GM12864 (cell line): Measurements from ENCODE around the gene PIP4K2B.

Experiments
- DNase-seq: peaks from one replicate; pipeline ENCODE4 v3.0.0-alpha.2; 2011; ENCODE audit warnings: low read depth
- H3K4me3 ChIP-seq: 2 replicates; pipeline ENCODE4 v1.5.1; 2011; ENCODE audit warnings: mild to moderate bottlenecking, low read depth, low read length, control low read depth
- TF ChIP-seq, protein P1 (sequence below): IDR thresholded peaks from 2 replicates; pipeline ENCODE4 v1.5.1; 2011; ENCODE audit warnings: low read depth, mild to moderate bottlenecking, moderate library complexity, low read length, control low read depth, inconsistent platforms; ENCODE audit errors: missing control alignments

PIP4K2B gene

DNA sequence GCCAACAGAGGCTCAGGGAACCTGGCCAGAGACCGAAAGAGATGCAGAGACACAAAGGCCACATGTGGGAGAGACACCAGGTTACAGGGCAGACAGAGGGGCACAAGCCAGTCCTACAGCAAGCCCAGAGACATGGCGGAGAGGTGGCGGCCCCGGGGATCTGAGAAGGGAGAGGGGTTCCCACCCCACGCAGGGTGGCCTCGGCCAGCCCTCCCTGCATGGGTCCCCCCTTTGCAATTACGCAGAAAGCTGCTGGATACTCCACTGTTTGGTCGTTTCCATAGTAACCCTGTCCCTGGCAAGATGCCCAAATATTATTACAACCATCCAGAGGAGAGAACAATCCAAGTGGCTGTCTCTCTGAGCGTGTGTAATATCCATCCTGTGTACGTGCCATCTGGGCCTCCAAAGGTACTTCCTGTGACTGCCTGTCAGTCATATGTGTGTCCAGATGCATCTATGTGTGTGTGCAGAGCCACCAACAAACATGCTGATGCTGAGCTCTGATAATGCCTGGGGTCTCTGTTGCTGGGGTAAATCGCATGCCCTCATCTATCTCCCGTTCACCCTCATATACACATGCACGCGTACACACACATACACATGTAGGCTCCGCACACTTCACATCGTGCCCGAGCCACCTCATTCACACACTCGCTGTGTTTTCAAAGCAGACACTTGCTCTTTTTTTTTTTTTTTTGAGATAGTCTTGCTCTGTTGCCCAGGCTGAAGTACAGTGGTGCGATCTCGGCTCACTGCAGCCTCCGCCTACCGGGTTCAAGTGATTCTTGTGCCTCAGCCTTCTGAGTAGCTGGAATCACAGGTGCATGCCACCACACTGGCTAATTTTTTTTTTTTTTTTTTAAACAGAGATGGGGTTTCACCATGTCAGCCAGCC lies 56.7 kb downstream of the PIP4K2B start:
- no peak for DNase-seq
- H3K4me3 ChIP-seq = no peak overlapping the region
- TF ChIP-seq, protein P1, sequence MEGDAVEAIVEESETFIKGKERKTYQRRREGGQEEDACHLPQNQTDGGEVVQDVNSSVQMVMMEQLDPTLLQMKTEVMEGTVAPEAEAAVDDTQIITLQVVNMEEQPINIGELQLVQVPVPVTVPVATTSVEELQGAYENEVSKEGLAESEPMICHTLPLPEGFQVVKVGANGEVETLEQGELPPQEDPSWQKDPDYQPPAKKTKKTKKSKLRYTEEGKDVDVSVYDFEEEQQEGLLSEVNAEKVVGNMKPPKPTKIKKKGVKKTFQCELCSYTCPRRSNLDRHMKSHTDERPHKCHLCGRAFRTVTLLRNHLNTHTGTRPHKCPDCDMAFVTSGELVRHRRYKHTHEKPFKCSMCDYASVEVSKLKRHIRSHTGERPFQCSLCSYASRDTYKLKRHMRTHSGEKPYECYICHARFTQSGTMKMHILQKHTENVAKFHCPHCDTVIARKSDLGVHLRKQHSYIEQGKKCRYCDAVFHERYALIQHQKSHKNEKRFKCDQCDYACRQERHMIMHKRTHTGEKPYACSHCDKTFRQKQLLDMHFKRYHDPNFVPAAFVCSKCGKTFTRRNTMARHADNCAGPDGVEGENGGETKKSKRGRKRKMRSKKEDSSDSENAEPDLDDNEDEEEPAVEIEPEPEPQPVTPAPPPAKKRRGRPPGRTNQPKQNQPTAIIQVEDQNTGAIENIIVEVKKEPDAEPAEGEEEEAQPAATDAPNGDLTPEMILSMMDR = no peak

DNA sequence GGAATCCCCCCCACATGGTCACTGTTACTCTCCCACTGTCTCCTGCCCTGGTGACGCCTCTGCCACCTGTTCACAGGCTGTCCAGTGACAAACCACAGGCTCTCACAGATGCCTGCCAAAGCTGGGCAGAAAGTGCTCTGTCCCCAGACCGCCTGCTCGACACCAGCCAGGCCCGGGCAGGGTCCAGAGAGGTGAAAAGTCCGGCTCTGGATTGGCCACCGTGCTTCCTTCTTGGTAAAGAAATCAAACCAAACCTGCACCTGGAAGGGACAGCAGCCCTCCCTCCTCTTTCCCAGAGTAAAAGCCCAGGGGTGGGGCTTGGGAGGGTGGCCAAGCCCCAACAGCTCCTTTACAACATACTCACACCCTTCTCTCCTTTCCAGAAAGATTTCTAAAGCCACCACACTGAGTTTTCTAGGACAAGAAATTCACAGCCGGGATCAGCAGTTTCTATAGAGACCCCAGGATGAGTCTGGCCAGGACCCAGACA lies 57.4 kb downstream of the PIP4K2B start:
- TF ChIP-seq, protein P1 = no peak
- no peak overlapping the region for H3K4me3 ChIP-seq
- no peak for DNase-seq

DNA sequence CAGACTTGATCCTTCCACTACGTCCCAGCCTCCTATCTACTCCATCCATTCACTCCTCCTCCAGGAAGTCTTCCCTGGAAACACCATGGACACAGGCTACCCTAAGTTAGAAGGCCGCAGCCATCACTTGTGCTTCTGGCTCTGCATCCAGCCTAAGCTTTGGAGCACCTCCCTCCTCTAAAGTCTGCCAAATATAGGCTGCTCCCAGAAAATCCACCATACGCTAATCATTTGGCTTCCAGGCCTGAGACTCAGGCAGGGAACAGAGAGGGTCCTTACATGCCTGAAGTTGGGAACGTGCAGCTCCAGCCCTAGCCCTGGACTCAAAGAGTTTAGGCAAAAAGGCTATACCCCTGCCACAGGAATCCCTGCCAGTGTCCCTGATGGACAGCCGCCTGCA lies 57.9 kb downstream of the PIP4K2B start:
- H3K4me3 ChIP-seq = no peak overlapping the region
- DNase-seq = no peak
- TF ChIP-seq, protein P1 = no peak

DNA sequence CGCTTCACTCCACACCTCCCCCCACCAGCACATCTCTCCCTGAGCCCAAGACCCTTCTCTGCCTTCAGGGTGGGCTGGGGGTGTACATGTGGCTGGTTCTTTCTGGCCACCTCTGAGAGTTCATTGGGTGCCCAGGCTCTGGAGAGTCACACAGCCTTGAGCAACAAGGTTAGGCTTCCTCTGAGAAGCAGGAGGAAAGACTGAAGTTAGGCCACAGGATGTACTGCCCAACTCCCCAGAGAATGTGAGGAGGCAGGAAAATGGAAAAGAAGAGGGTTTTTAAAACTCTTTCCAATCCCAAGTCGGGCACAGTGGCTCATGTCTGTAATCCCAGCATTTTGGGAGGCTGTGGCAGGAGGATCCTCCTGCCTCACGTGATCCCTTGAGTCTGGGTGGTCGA lies 58.5 kb downstream of the PIP4K2B start:
- DNase-seq = no peak
- TF ChIP-seq, protein P1 = no peak

DNA sequence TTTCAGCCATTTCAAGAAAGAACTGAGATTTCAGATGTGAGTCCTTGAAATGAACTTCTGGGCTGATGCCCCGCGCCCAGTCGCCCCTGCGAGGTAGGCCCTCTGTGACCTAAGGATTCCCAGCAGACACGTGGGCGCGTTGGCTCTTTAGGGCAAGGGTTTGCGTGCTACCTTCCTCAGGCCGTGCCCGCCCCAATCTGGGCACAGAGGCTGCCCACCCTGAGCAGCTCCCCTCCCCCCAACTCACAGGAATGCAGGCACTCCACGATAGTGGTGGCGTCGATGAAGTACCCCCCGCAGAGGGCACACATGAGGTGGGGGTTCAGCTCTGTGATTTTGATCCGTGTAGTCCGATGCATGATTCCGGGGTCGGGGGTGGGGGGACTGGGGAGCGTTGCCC lies 59.3 kb downstream of the PIP4K2B start:
- no peak for DNase-seq
- H3K4me3 ChIP-seq = no peak overlapping the region
- TF ChIP-seq, protein P1 = no peak

More for the DNA sequence above, 58.5 kb downstream of the PIP4K2B start:
- H3K4me3 ChIP-seq = no peak overlapping the region

DNA sequence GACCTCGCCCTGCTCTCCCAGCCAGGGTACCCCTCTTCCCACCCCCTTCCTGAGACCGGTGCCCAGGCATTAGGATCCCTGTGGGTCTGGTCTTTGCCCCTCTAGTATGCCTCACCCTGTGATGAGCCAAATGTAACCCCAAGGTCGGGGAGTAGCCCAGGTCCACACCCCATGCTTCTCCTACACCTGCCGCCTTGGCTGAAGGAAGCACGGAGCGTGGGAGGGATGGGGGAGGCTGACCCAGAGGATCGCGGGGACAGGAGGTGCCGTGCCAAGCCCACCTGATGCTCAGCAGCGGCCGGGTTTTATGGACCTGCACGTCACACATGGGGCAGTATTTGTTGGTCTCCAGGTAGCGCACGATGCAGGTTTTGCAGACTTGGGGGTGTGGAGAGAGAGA lies 60.1 kb downstream of the PIP4K2B start:
- DNase-seq = no peak
- no peak overlapping the region for H3K4me3 ChIP-seq
- TF ChIP-seq, protein P1 = no peak
